Muscle layer of duodenum (tissue), 2 donors: ENCODE measurements around the gene LRRC8E.
"Not testable (repeated sequence)": the region's sequence is repeated elsewhere in the genome, so short reads cannot be mapped to it uniquely, and the experiment has no call there.

Experiments used
- H3K27ac ChIP-seq: one replicate; pipeline ENCODE4 v1.7.0; 2013; ENCODE audit warnings: mild to moderate bottlenecking, low read length
- H3K27me3 ChIP-seq: one replicate; pipeline ENCODE4 v1.7.0; 2013; ENCODE audit warnings: low read depth, mild to moderate bottlenecking, control low read depth, low read length
- H3K36me3 ChIP-seq, 2 donors: one replicate each; pipeline ENCODE4 v1.7.0; 2013; ENCODE audit warnings: low read length in 2 of 2, control low read depth in 1 of 2, mild to moderate bottlenecking in 1 of 2; ENCODE audit not compliant: insufficient read depth in 2 of 2, control insufficient read depth in 1 of 2
- H3K4me1 ChIP-seq, 2 donors: one replicate each; pipeline ENCODE4 v1.7.0; 2013; ENCODE audit warnings: low read length in 2 of 2, mild to moderate bottlenecking in 2 of 2, control low read depth in 1 of 2, moderate library complexity in 1 of 2; ENCODE audit not compliant: insufficient read depth in 2 of 2, control insufficient read depth in 1 of 2
- H3K4me3 ChIP-seq, 2 donors: one replicate each; pipeline ENCODE4 v1.7.0; 2013; ENCODE audit warnings: low read length in 2 of 2, low read depth in 1 of 2, mild to moderate bottlenecking in 1 of 2
- H3K9me3 ChIP-seq, 2 donors: one replicate each; pipeline ENCODE4 v1.7.0; 2013; ENCODE audit warnings: low read length in 2 of 2, control low read depth in 1 of 2, mild to moderate bottlenecking in 1 of 2; ENCODE audit not compliant: control insufficient read depth in 1 of 2
- donor health status: healthy.

LRRC8E gene

GRCh38 chr19:7856109-7856591, 32.2 kb upstream of the LRRC8E start:
- peaks cover 0 to 27% of the 10 kb centered on the region in 2 donors for H3K36me3 ChIP-seq
- peaks cover 1% of the 10 kb centered on the region for H3K27me3 ChIP-seq
- no peak overlapping the region for H3K27ac ChIP-seq
- no peaks in the 10 kb centered on the region for H3K9me3 ChIP-seq
- H3K4me3 ChIP-seq, result no peak overlapping the region
- peaks cover 0 to 9% of the 10 kb centered on the region in 2 donors for H3K4me1 ChIP-seq

GRCh38 chr19:7856679-7857663, 31.3 kb upstream of the LRRC8E start:
- H3K27me3 ChIP-seq, result peaks cover 8% of the 10 kb centered on the region
- peaks cover 0 to 15% of the 10 kb centered on the region in 2 donors for H3K4me1 ChIP-seq
- H3K9me3 ChIP-seq, result no peaks in the 10 kb centered on the region
- H3K36me3 ChIP-seq, result peaks cover 0 to 29% of the 10 kb centered on the region in 2 donors
- H3K27ac ChIP-seq, result no peak overlapping the region
- H3K4me3 ChIP-seq, result no peak overlapping the region

- Histone ChIP-seq H3K9me3 (no peaks in the 10 kb centered on the region), H3K36me3 (peaks cover 0 to 29% of the 10 kb centered on the region in 2 donors), H3K27me3 (peaks cover 8% of the 10 kb centered on the region), H3K27ac (no peak overlapping the region), H3K4me3 (no peak overlapping the region), H3K4me1 (peaks cover 0 to 19% of the 10 kb centered on the region in 2 donors)
Observed at GRCh38 chr19:7857727-7858108, 30.6 kb upstream of the LRRC8E start.

GRCh38 chr19:7858109-7858770, 30.1 kb upstream of the LRRC8E start:
- H3K9me3 ChIP-seq, result no peaks in the 10 kb centered on the region
- no peak overlapping the region for H3K27ac ChIP-seq
- H3K27me3 ChIP-seq, result peaks cover 8% of the 10 kb centered on the region
- peaks cover 0 to 14% of the 10 kb centered on the region in 2 donors for H3K4me1 ChIP-seq
- H3K36me3 ChIP-seq, result peaks cover 0 to 29% of the 10 kb centered on the region in 2 donors
- no peak overlapping the region for H3K4me3 ChIP-seq

- H3K9me3 ChIP-seq, H3K27me3 ChIP-seq: not testable (repeated sequence)
Observed at GRCh38 chr19:7859087-7859486, 29.2 kb upstream of the LRRC8E start.

GRCh38 chr19:7859831-7860713, 28.2 kb upstream of the LRRC8E start:
- peaks cover 8% of the 10 kb centered on the region for H3K27me3 ChIP-seq
- peaks cover 0 to 29% of the 10 kb centered on the region in 2 donors for H3K36me3 ChIP-seq
- no peak overlapping the region for H3K27ac ChIP-seq
- H3K4me1 ChIP-seq, result peaks cover 0 to 10% of the 10 kb centered on the region in 2 donors
- H3K4me3 ChIP-seq, result no peak overlapping the region
- H3K9me3 ChIP-seq, result no peaks in the 10 kb centered on the region

More at GRCh38 chr19:7859087-7859486, 29.2 kb upstream of the LRRC8E start:
- H3K36me3 ChIP-seq, result peaks cover 0 to 29% of the 10 kb centered on the region in 2 donors
- H3K4me1 ChIP-seq, result peaks cover 0 to 10% of the 10 kb centered on the region in 2 donors
- not testable (repeated sequence) for H3K27ac ChIP-seq, H3K4me3 ChIP-seq

GRCh38 chr19:7860714-7861618, 27.3 kb upstream of the LRRC8E start:
- peaks cover 0 to 29% of the 10 kb centered on the region in 2 donors for H3K36me3 ChIP-seq
- no peak overlapping the region for H3K27ac ChIP-seq
- peaks cover 0 to 10% of the 10 kb centered on the region in 2 donors for H3K4me1 ChIP-seq
- no peaks in the 10 kb centered on the region for H3K9me3 ChIP-seq
- peaks cover 8% of the 10 kb centered on the region for H3K27me3 ChIP-seq
- H3K4me3 ChIP-seq, result no peak overlapping the region

- Histone ChIP-seq H3K4me1 (peaks cover 0 to 10% of the 10 kb centered on the region in 2 donors), H3K27ac (no peak overlapping the region), H3K27me3 (peaks cover 12% of the 10 kb centered on the region), H3K36me3 (peaks cover 0 to 29% of the 10 kb centered on the region in 2 donors), H3K9me3 (no peaks in the 10 kb centered on the region), H3K4me3 (peak overlapping the region in 1 of 2 donors; percentile 53)
Observed at GRCh38 chr19:7861619-7862412, 26.5 kb upstream of the LRRC8E start.

GRCh38 chr19:7862413-7862951, 25.8 kb upstream of the LRRC8E start:
- Histone ChIP-seq H3K4me3 (peak overlapping the region in 1 of 2 donors; percentile 53), H3K27ac (no peak overlapping the region), H3K27me3 (peaks cover 17% of the 10 kb centered on the region)

More at GRCh38 chr19:7862413-7862951, 25.8 kb upstream of the LRRC8E start:
- peaks cover 0 to 29% of the 10 kb centered on the region in 2 donors for H3K36me3 ChIP-seq
- H3K4me1 ChIP-seq, result peaks cover 0 to 13% of the 10 kb centered on the region in 2 donors
- no peaks in the 10 kb centered on the region for H3K9me3 ChIP-seq
